HFF-Myc (cell line): ENCODE measurements around the gene KLHL29.

Source experiments
- DNase-seq: peaks from one replicate; pipeline ENCODE4 v3.0.0-alpha.2; 2011; ENCODE audit warnings: low read depth; ENCODE audit errors: extremely low read depth
- H3K4me3 ChIP-seq: replicated peaks from 2 replicates; pipeline ENCODE4 v1.5.1; 2011; ENCODE audit warnings: low read depth, mild to moderate bottlenecking, control low read depth, low read length
- CTCF ChIP-seq: IDR thresholded peaks from 2 replicates; pipeline ENCODE4 v1.5.1; 2012; ENCODE audit warnings: mild to moderate bottlenecking, low read depth, low read length, control low read depth; ENCODE audit errors: missing control alignments

KLHL29 gene

GRCh38 chr2:23601301-23601965 is 216.5 kb downstream of the KLHL29 start:
- no peak overlapping the region for H3K4me3 ChIP-seq
- no peak for TF ChIP-seq CTCF
- no peak for DNase-seq

DNA sequence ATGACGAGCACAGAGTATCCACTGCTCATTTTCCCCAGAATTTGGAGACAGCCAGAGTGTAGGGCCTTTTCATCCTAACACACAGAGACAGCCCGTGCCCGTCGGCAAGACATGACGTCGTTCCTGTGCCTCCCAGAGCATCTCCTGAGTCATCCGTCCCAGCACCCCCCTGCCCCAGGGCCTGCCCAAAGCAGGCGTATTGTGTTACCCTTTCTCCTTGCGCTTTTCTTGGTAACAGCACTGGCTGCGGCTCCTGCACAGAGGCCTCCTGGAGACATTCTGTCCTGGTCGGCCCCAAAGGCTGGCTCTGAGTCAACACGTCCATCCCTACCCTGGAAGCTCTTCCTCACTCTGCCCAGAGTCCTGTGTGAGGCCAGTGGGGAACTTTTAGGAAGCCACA is 217.1 kb downstream of the KLHL29 start:
- H3K4me3 ChIP-seq: no peak overlapping the region
- DNase-seq: peak; percentile 51
- no peak for TF ChIP-seq CTCF

- DNase-seq: no peak
- TF ChIP-seq CTCF: no peak
- H3K4me3 ChIP-seq: no peak overlapping the region
These were observed 218.2 kb downstream of the KLHL29 start for GRCh38 chr2:23603156-23603555.

DNA sequence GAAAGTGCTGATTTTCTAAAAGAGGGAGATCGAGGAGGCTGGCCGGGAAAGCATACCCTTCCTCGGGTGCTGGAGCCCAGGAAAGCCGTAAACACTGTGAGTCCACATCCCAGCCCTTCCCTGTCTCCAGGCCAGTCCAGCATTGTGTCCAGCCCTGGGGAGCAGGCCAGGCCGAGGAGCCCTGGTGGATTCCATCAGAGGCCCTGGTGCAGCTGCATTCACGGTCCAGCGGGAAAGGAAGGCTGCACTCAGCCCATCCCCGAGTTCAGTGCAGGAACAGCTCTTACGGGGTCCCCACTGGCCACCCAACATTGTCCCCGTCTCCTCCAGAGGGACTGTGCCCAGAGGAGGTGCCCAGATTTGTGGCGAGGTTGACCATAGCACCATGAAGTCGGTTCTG is 218.6 kb downstream of the KLHL29 start:
- TF ChIP-seq CTCF: no peak
- no peak for DNase-seq
- H3K4me3 ChIP-seq: no peak overlapping the region

DNA sequence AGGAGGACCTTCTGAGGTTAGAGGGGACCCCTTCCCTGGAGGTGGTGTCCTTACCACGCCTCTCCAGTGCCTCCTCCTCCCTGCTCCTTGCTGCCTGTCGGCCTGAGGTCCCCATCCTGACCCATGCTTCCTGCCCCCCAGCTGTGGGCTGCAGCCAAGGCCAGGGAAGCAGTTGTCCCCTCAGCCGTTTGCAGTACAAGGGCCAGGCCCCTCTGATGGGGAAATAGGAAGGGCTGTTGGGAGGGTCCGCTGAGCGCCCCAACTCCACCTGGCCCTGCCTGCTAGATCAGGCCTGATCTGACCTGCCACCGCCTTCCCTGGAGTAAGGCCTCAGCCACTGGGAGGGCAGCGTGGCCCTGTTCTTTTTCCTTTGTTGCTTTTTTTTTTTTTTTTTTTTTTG is 219.8 kb downstream of the KLHL29 start:
- no peak overlapping the region for H3K4me3 ChIP-seq
- no peak for TF ChIP-seq CTCF
- no peak for DNase-seq

- no peak overlapping the region for H3K4me3 ChIP-seq
- no peak for TF ChIP-seq CTCF
These were observed 220.3 kb downstream of the KLHL29 start for GRCh38 chr2:23605236-23605635.

DNA sequence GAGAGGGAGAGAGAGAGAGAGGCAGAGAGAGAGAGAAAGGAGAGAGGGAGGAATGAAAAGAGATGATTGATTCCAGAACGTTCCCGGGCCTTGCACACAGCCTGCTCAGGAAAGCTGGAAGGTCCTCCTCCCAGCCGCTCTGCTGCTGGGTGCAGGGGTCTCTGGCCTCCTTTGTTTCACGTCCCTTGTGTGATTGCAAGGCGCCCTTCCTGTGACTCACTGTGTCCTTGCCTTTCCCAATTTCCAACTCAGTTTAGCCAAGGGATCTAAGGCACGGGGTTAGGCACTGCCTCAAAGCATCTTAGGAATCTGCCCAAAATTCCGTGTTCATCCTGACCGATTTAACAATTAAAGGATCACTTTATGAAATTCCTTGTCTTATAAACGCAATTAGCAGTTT is 221.2 kb downstream of the KLHL29 start:
- TF ChIP-seq CTCF: no peak
- no peak overlapping the region for H3K4me3 ChIP-seq
- DNase-seq: no peak

More at GRCh38 chr2:23605236-23605635, 220.3 kb downstream of the KLHL29 start:
- no peak for DNase-seq
